ENCODE measurements around the gene ARL16. TPM values are rescaled to one million over a fixed set of nuclear protein-coding genes. Genes with fewer than 3 reads are reported as not detected.

The ARL16 gene
- total RNA-seq, 1 experiment from 2014 or later, result 38.6 TPM

DNA sequence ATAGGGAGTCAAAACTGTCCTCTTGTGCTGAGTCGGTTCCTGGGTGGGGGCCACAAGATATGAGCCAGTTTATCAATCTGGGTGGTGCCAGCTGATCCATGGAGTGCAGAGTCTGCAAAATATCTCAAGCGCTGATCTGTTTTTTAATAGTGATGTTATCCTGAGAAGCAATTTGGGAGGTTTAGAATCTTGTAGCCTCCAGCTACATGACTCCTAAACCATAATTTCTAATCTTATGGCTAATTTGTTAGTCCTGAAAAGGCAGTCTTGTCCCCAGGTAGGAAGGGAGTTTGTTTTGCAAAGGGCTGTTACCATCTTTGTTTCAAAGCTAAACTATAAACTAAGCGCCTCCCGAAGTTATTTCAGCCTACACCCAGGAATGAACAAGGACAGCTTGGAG, 44.9 kb downstream of the ARL16 start:
- no TSS peak for BruUV-seq (replicated peaks)
- TF ChIP-seq, protein P1, sequence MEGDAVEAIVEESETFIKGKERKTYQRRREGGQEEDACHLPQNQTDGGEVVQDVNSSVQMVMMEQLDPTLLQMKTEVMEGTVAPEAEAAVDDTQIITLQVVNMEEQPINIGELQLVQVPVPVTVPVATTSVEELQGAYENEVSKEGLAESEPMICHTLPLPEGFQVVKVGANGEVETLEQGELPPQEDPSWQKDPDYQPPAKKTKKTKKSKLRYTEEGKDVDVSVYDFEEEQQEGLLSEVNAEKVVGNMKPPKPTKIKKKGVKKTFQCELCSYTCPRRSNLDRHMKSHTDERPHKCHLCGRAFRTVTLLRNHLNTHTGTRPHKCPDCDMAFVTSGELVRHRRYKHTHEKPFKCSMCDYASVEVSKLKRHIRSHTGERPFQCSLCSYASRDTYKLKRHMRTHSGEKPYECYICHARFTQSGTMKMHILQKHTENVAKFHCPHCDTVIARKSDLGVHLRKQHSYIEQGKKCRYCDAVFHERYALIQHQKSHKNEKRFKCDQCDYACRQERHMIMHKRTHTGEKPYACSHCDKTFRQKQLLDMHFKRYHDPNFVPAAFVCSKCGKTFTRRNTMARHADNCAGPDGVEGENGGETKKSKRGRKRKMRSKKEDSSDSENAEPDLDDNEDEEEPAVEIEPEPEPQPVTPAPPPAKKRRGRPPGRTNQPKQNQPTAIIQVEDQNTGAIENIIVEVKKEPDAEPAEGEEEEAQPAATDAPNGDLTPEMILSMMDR (IDR thresholded peaks at IDR 0.05; ENCODE audit: unreplicated experiment), result no peak
- Mint-ChIP-seq H3K4me1 (ENCODE audit: insufficient read depth, unreplicated experiment) (peaks cover 12% of the 10 kb centered on the region), H3K36me3 (ENCODE audit: insufficient read depth, unreplicated experiment) (peaks cover 20% of the 10 kb centered on the region), H3K9me3 (ENCODE audit: unreplicated experiment) (no peaks in the 10 kb centered on the region), H3K4me3 (ENCODE audit: unreplicated experiment) (no peak overlapping the region), H3K27me3 (ENCODE audit: insufficient read depth, unreplicated experiment) (no peaks in the 10 kb centered on the region), H3K27ac (ENCODE audit: low read depth, unreplicated experiment) (no peak overlapping the region)
- CTCF ChIA-PET, result no interaction called here
- POLR2A ChIA-PET, result interaction anchor here (0.7 to 5.7 kb wide), 3 partner anchors 27 to 1257 kb away, joined by 3 to 65 read pairs (median 6); partner anchors contain the start of genes ARL16 and HGS
- no peak for DNase-seq (ENCODE audit: unreplicated experiment)
- intact Hi-C loops (cut with micrococcal nuclease), result no loop called here

DNA sequence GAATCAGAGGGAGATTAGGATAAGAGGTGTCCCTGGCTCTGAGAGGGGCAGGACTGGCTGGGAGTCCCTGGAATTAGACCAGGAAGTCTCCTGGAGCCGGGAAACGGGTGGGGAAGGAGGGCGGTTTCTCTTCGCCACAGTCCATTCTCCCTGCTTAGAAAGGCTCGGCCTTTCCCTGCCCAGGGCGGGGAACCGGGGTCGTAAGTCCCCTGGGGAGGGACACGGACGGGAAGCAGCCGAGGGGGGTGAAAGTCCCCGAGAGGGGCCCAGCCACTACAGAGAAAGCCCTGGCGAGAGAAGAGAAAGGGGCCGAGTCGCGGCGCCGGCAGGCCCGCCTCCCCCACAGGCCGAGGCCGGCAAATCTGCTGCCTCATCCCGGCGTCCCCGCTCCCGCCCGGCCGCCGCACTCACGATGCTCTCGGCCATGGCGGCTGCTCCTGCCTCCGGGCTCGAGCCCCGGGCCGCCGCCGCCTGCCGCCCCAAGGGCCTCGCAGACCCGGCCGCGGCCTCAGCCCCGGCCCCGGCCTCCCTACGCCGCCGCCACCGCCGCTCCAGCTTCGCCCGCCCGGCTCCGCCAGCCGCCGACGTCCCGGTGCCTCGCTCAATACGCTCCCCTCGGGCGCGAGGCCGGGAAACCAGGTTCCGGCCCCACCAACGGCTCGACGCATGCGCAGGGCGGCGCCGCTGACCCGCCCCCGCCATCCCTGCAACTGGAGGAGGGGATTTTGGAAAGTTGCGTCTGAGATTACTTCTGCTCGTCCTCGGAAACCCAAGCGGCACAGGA, 46.9 kb downstream of the ARL16 start, which contains the start of the genes NPLOC4 and TSPAN10:
Gene NPLOC4 (minus strand): TSS at position 608 of the 784 bp plus-strand sequence. CDS start 182 bp downstream, at position 426.
Gene TSPAN10 (plus strand): TSS at position 692 of the 784 bp plus-strand sequence. CDS start 5,217 bp downstream, outside the sequence.
- Mint-ChIP-seq H3K4me3 (ENCODE audit: unreplicated experiment) (peak within 1 kb of the TSS; percentile 89), H3K36me3 (ENCODE audit: insufficient read depth, unreplicated experiment) (peaks cover 20% of the 10 kb centered on the region), H3K27ac (ENCODE audit: low read depth, unreplicated experiment) (peak within 1 kb of the TSS; percentile 96), H3K27me3 (ENCODE audit: insufficient read depth, unreplicated experiment) (no peaks in the 10 kb centered on the region), H3K9me3 (ENCODE audit: unreplicated experiment) (no peaks in the 10 kb centered on the region), H3K4me1 (ENCODE audit: insufficient read depth, unreplicated experiment) (peaks cover 9% of the 10 kb centered on the region)
- ChIA-PET POLR2A (interaction anchor here (0.6 to 5.7 kb wide), 22 partner anchors 10 to 291 kb away, joined by 3 to 65 read pairs (median 4); partner anchors contain the start of genes ARL16, BAHCC1, CCDC137 and FAAP100), CTCF (interaction anchor here (0.6 to 0.7 kb wide), 3 partner anchors 23 to 88 kb away, joined by 3 read pairs; no protein-coding TSS in a partner anchor)
- no TSS peak for BruUV-seq (replicated peaks)
- DNase-seq (ENCODE audit: unreplicated experiment), result peak; percentile 86
- intact Hi-C loops (cut with micrococcal nuclease), result loop anchor here (1.0 to 2.0 kb wide), 2 partner anchors 30 to 47 kb away; partner anchors contain the start of genes ARL16, CCDC137 and OXLD1
- TF ChIP-seq, protein P1 (IDR thresholded peaks at IDR 0.05; ENCODE audit: unreplicated experiment), result no peak

DNA sequence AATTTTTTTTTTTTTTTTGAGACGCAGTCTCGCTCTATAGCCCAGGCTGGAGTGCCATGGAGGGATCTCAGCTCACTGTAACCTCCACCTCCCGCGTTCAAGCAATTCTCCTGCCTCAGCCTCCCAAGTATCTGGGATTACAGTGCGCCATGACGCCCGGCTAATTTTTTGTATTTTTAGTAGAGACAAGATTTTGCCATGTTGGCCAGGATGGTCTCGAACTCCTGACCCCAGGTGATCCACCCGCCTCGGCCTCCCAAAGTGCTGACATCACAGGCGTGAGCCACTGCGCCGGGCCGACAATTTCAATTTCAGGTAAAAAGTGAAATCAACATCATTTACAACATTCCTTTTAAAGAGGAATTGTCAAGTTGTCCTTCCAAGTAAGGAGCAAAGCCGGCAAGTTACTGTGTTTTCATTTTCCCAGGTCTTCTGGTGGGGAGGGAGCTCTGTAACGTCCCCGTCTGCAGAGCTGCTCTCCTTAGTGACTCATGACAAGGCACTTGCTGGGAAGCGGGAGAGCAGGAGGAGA, 47.6 kb downstream of the ARL16 start:
- intact Hi-C loops (cut with micrococcal nuclease), result loop anchor here (2.0 kb wide), 1 partner anchor 31 kb away; the partner anchor contains the start of genes CCDC137 and OXLD1
- TF ChIP-seq, protein P1 (IDR thresholded peaks at IDR 0.05; ENCODE audit: unreplicated experiment), result no peak
- ChIA-PET CTCF (interaction anchor here (0.6 to 0.7 kb wide), 4 partner anchors 22 to 115 kb away, joined by 3 to 4 read pairs (median 3); no protein-coding TSS in a partner anchor), POLR2A (interaction anchor here (0.6 to 5.7 kb wide), 19 partner anchors 11 to 241 kb away, joined by 3 to 65 read pairs (median 4); partner anchors contain the start of genes ARL16, BAHCC1, CCDC137 and FAAP100)
- no peak for DNase-seq (ENCODE audit: unreplicated experiment)
- Mint-ChIP-seq H3K27ac (ENCODE audit: low read depth, unreplicated experiment) (peak overlapping the region; percentile 96), H3K36me3 (ENCODE audit: insufficient read depth, unreplicated experiment) (peaks cover 24% of the 10 kb centered on the region), H3K4me1 (ENCODE audit: insufficient read depth, unreplicated experiment) (peaks cover 6% of the 10 kb centered on the region), H3K9me3 (ENCODE audit: unreplicated experiment) (no peaks in the 10 kb centered on the region), H3K4me3 (ENCODE audit: unreplicated experiment) (peak overlapping the region; percentile 89), H3K27me3 (ENCODE audit: insufficient read depth, unreplicated experiment) (no peaks in the 10 kb centered on the region)
- no TSS peak for BruUV-seq (replicated peaks)

Measured in MCF 10A (cell line).